DMS53 (cell line): ENCODE data around the gene IMMT.

Source experiments
- DNase-seq: peaks from one replicate; lab custom pipeline; 2025; lab: John Stamatoyannopoulos, UW

Gene IMMT

GRCh38 chr2:86199834-86200177, 4.5 kb upstream of the IMMT start:
- no peak for DNase-seq

GRCh38 chr2:86195808-86196387, 636 bp upstream of the IMMT start:
- DNase-seq: no peak

GRCh38 chr2:86194751-86195054, 559 bp downstream of the IMMT start:
- no peak for DNase-seq

- DNase-seq: peak; percentile 24
Observed at GRCh38 chr2:86193901-86194567, 1.2 kb downstream of the IMMT start.

- no peak for DNase-seq
Observed at GRCh38 chr2:86189782-86190416, 5.4 kb downstream of the IMMT start.

- no peak for DNase-seq
Observed at GRCh38 chr2:86186431-86186830, 8.8 kb downstream of the IMMT start.

- DNase-seq: no peak
Observed at GRCh38 chr2:86185517-86186212, 9.6 kb downstream of the IMMT start.

GRCh38 chr2:86176597-86176996, 18.7 kb downstream of the IMMT start:
- no peak for DNase-seq

GRCh38 chr2:86175828-86176227, 19.4 kb downstream of the IMMT start:
- DNase-seq: no peak

GRCh38 chr2:86174445-86174844, 20.8 kb downstream of the IMMT start:
- no peak for DNase-seq

- DNase-seq: no peak
Observed at GRCh38 chr2:86172610-86173009, 22.7 kb downstream of the IMMT start.

GRCh38 chr2:86171295-86171694, 24.0 kb downstream of the IMMT start:
- peak; percentile 76 for DNase-seq

GRCh38 chr2:86170449-86170848, 24.8 kb downstream of the IMMT start:
- no peak for DNase-seq

GRCh38 chr2:86160156-86160952, 34.9 kb downstream of the IMMT start:
- DNase-seq: no peak

GRCh38 chr2:86158286-86158685, 37.0 kb downstream of the IMMT start:
- no peak for DNase-seq

- no peak for DNase-seq
Observed at GRCh38 chr2:86157009-86157556, 38.2 kb downstream of the IMMT start.

GRCh38 chr2:86150502-86150901, 44.8 kb downstream of the IMMT start:
- DNase-seq: no peak

- DNase-seq: no peak
Observed at GRCh38 chr2:86147793-86148192, 47.5 kb downstream of the IMMT start.

- no peak for DNase-seq
Observed at GRCh38 chr2:86143926-86144685, 51.2 kb downstream of the IMMT start.

- no peak for DNase-seq
Observed at GRCh38 chr2:86143307-86143706, 52.0 kb downstream of the IMMT start.
